ENCODE measurements around the gene RABL6. TPM values are rescaled to one million over a fixed set of nuclear protein-coding genes. Genes with fewer than 3 reads are reported as not detected.
A peak's percentile ranks its signal among the peaks of the same experiment; 100 is the strongest.
"Not testable (repeated sequence)": the region's sequence is repeated elsewhere in the genome, so short reads cannot be mapped to it uniquely, and the experiment has no call there.

Gene RABL6
- polyA plus RNA-seq, 6 donors from 2014 or later = 3.8 to 16.8 (median 9.7) TPM

GRCh38 chr9:136792321-136793085 is 15.2 kb upstream of the RABL6 start:
- Mint-ChIP-seq H3K9me3 (no peaks in the 10 kb centered on the region), H3K27me3 (no peaks in the 10 kb centered on the region), H3K27ac (peak overlapping the region in 4 of 6 donors; percentile 80 to 99 (median 98)), H3K4me3 (peak overlapping the region; percentile 1 to 89 (median 78)), H3K4me1 (peaks cover 9 to 14% (median 14%) of the 10 kb centered on the region in 3 donors), H3K36me3 (no peaks in the 10 kb centered on the region)
- no peak for ATAC-seq (ENCODE audit: low read depth in 2 of 2)
- DNase-seq = no peak

- no peak for ATAC-seq (ENCODE audit: low read depth in 2 of 2)
- Mint-ChIP-seq H3K36me3 (no peaks in the 10 kb centered on the region), H3K9me3 (no peaks in the 10 kb centered on the region), H3K4me3 (peak overlapping the region in 6 of 8 donors; percentile 21 to 64 (median 35)), H3K27me3 (no peaks in the 10 kb centered on the region), H3K4me1 (peaks cover 3 to 12% (median 9%) of the 10 kb centered on the region in 3 donors), H3K27ac (peak overlapping the region in 3 of 6 donors; percentile 38 to 43 (median 42))
- DNase-seq = no peak
These were observed 14.4 kb upstream of the RABL6 start for GRCh38 chr9:136793086-136793946.

- ATAC-seq (ENCODE audit: low read depth in 2 of 2) = no peak
- H3K36me3 Mint-ChIP-seq = no peaks in the 10 kb centered on the region
- peaks cover 0 to 12% (median 9%) of the 10 kb centered on the region in 3 donors for H3K4me1 Mint-ChIP-seq
- peak overlapping the region in 2 of 6 donors; percentile 56 to 84 for H3K27ac Mint-ChIP-seq
- H3K9me3 Mint-ChIP-seq = no peaks in the 10 kb centered on the region
- H3K4me3 Mint-ChIP-seq = peak overlapping the region in 1 of 8 donors; percentile 45
- no peaks in the 10 kb centered on the region for H3K27me3 Mint-ChIP-seq
- no peak for DNase-seq
These were observed 13.3 kb upstream of the RABL6 start for GRCh38 chr9:136794281-136794999.

DNA sequence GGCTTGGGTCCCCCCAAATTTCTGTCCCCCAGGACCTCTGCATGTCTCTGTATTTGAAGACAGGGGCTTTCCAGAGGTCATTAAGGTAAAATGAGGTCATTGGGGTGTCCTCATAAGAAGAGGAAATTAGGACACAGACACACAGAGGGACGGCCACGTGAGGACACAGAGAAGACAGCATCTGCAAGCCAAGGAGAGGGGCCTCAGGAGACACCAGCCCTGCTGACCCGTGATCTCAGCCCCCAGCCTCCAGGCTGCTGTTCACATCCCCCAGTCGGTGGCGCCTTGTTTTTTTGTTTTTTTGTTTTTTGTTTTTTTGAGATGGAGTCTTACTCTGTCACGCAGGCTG is 12.8 kb upstream of the RABL6 start:
- Mint-ChIP-seq H3K4me1 (peaks cover 2 to 12% (median 11%) of the 10 kb centered on the region in 3 donors), H3K36me3 (no peaks in the 10 kb centered on the region), H3K9me3 (no peaks in the 10 kb centered on the region), H3K27ac (peak overlapping the region in 1 of 6 donors; percentile 69), H3K4me3 (peak overlapping the region in 1 of 8 donors; percentile 45), H3K27me3 (no peaks in the 10 kb centered on the region)
- DNase-seq = no peak
- ATAC-seq (ENCODE audit: low read depth in 2 of 2) = no peak

DNA sequence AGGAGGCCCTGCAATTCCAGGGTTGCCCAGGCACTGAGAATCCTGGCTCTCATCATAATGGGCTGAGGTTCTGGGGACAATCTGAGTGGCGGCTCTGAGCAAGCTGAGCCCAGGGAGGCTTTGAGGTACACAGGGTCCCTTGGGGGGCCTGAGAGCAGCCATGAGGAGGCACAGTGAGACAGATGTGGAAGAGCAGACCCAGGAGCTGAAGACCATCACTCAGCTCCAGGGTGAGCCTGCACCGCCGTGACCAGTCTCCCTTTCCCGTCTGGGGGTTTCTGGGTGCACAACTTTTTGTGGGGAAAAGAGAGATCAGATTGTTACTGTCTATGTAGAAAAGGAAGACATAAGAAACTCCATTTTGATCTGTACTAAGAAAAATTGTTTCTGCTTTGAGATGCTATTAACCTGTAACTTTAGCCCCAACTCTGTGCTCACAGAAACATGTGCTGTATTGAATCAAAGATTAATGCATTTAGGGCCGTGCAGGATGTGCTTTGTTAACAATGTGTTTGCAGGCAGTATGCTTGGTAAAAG is 11.4 kb upstream of the RABL6 start, which contains the start of gene CCDC183:
Gene CCDC183, plus strand, starts transcription at position 101 of the 537 bp plus-strand sequence. Its CDS starts 60 bp downstream, at position 161.
- no peaks in the 10 kb centered on the region for H3K36me3 Mint-ChIP-seq
- DNase-seq = no peak
- H3K4me3 Mint-ChIP-seq = peak within 1 kb of the TSS in 5 of 8 donors; percentile 19 to 68 (median 47)
- peaks cover 14 to 24% (median 23%) of the 10 kb centered on the region in 3 donors for H3K4me1 Mint-ChIP-seq
- H3K27me3 Mint-ChIP-seq = no peaks in the 10 kb centered on the region
- peak within 1 kb of the TSS in 2 of 6 donors; percentile 73 to 93 for H3K27ac Mint-ChIP-seq
- H3K9me3 Mint-ChIP-seq = no peaks in the 10 kb centered on the region
- no peak for ATAC-seq (ENCODE audit: low read depth in 2 of 2)

- H3K9me3 Mint-ChIP-seq; DNase-seq; H3K27me3 Mint-ChIP-seq; ATAC-seq (ENCODE audit: low read depth in 2 of 2); H3K36me3 Mint-ChIP-seq; H3K27ac Mint-ChIP-seq: not testable (repeated sequence)
- Mint-ChIP-seq H3K4me3 (peak overlapping the region in 3 of 8 donors; percentile 25 to 68 (median 57)), H3K4me1 (peaks cover 15 to 26% (median 26%) of the 10 kb centered on the region in 3 donors)
These were observed 10.9 kb upstream of the RABL6 start for GRCh38 chr9:136796775-136797347.

GRCh38 chr9:136798708-136799078 is 9.1 kb upstream of the RABL6 start:
- no peaks in the 10 kb centered on the region for H3K36me3 Mint-ChIP-seq
- no peak for ATAC-seq (ENCODE audit: low read depth in 2 of 2)
- H3K27ac Mint-ChIP-seq = peak overlapping the region in 1 of 6 donors; percentile 34
- H3K27me3 Mint-ChIP-seq = no peaks in the 10 kb centered on the region
- no peak for DNase-seq
- H3K4me1 Mint-ChIP-seq = peaks cover 15 to 26% (median 17%) of the 10 kb centered on the region in 3 donors
- no peaks in the 10 kb centered on the region for H3K9me3 Mint-ChIP-seq
- H3K4me3 Mint-ChIP-seq = peak overlapping the region in 5 of 8 donors; percentile 9 to 78 (median 36)

DNA sequence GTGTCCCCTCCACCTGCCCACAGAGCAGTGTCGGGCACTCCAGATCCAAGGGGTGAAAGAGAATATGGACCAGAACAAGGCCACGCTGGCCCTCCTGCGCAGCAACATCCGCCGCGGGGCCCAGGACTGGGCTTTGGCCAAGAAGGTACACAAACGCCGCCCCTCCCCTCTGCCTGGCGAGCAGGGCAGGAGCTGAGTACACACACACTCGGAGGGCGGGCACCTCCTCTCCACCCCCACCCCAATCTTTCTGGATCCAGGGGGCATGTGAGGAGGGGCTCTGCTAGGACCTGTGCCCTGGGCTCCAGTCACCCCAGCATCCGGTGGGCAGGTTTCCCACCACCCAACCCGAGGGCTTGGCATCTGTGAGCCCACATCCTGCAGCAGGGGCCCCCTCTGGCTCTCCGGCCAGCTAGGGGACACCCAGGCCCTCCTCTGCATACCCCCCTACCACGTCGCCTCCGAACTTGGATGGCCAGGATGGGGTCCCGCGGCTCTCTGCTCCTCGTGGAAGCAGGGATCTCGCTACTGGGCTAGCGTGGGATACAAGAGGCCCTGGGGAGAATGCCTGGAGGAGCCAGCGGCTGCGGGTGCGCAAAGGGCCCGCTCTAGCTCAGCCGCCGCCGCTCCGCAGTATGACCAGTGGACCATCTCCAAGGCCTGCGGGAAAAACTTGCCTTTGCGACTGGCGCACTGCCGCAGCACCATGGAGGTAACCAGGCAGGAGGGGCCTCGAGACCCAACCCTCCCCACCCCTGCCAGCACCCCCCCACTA is 8.5 kb upstream of the RABL6 start:
- Mint-ChIP-seq H3K27ac (peak overlapping the region in 4 of 6 donors; percentile 20 to 74 (median 40)), H3K4me3 (peak overlapping the region in 7 of 8 donors; percentile 72 to 92 (median 82)), H3K27me3 (no peaks in the 10 kb centered on the region), H3K4me1 (peaks cover 15 to 29% (median 17%) of the 10 kb centered on the region in 3 donors), H3K36me3 (no peaks in the 10 kb centered on the region), H3K9me3 (no peaks in the 10 kb centered on the region)
- DNase-seq = no peak
- ATAC-seq (ENCODE audit: low read depth in 2 of 2) = no peak

DNA sequence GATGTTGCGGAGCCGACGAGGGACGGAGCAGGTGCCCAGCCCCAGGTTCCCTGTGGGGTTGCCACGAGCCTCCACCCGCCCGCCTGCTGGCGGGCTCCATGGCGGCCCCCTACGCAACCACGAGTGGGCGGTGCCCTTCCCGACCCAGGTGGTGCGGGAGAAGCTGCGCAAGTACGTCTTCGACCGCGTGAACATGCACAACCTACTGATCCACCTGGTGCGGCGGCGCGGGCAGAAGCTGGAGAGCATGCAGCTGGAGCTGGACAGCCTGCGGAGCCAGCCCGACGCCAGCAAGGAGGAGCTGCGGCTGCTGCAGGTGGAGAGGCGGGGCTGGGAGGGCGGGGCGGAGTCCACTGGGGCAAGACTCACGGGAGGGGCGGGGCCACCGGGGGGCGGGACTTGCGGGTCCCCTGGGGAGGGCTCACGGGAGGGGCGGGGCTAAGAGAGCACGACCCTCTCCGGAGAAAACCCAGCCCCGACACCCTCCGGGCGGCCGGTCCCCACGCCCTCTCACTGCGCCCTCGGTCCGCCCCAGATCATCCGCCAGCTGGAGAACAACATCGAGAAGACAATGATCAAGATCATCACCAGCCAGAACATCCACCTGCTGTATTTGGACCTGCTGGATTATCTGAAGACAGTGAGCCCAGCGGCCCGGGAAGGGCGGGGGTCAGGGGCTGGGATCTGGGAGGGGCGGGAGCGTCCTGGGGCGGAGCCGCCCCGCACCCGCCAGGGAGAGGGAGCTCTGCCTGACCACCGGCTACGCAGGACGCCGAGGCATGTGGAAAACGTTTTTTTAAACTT is 7.7 kb upstream of the RABL6 start:
- no peaks in the 10 kb centered on the region for H3K36me3 Mint-ChIP-seq
- H3K9me3 Mint-ChIP-seq = no peaks in the 10 kb centered on the region
- H3K4me3 Mint-ChIP-seq = peak overlapping the region; percentile 72 to 92 (median 86)
- DNase-seq (peak; percentile 76), ATAC-seq (ENCODE audit: low read depth in 2 of 2) (peak; percentile 70 to 72)
- H3K27ac Mint-ChIP-seq = peak overlapping the region in 5 of 6 donors; percentile 20 to 90 (median 57)
- no peaks in the 10 kb centered on the region for H3K27me3 Mint-ChIP-seq
- peaks cover 15 to 29% (median 17%) of the 10 kb centered on the region in 3 donors for H3K4me1 Mint-ChIP-seq

GRCh38 chr9:136802321-136802720 is 5.4 kb upstream of the RABL6 start:
- H3K27me3 Mint-ChIP-seq = no peaks in the 10 kb centered on the region
- H3K4me3 Mint-ChIP-seq = peak overlapping the region in 3 of 8 donors; percentile 10 to 64 (median 47)
- peaks cover 29 to 46% (median 30%) of the 10 kb centered on the region in 3 donors for H3K4me1 Mint-ChIP-seq
- no peaks in the 10 kb centered on the region for H3K9me3 Mint-ChIP-seq
- no peak for ATAC-seq (ENCODE audit: low read depth in 2 of 2)
- H3K36me3 Mint-ChIP-seq = no peaks in the 10 kb centered on the region
- DNase-seq = no peak
- H3K27ac Mint-ChIP-seq = no peak overlapping the region

- H3K27me3 Mint-ChIP-seq; H3K9me3 Mint-ChIP-seq; H3K36me3 Mint-ChIP-seq; ATAC-seq (ENCODE audit: low read depth in 2 of 2); DNase-seq: not testable (repeated sequence)
- Mint-ChIP-seq H3K4me1 (peaks cover 29 to 42% (median 30%) of the 10 kb centered on the region in 3 donors), H3K4me3 (peak overlapping the region in 1 of 8 donors; percentile 71), H3K27ac (peak overlapping the region in 2 of 6 donors; percentile 47 to 51)
These were observed 4.7 kb upstream of the RABL6 start for GRCh38 chr9:136803009-136803550.

Data from naive B cell (primary cell).